ENCODE results near the gene NDUFB11.
"Not testable (repeated sequence)": the region's sequence is repeated elsewhere in the genome, so short reads cannot be mapped to it uniquely, and the experiment has no call there.

Gene NDUFB11

GRCh38 chrX:47146936-47147859 is 2.7 kb upstream of the NDUFB11 start:
- no peak for DNase-seq

- DNase-seq = peak in 9 of 51 donors; percentile 0 to 16 (median 4)
Observed at GRCh38 chrX:47146121-47146935, 1.8 kb upstream of the NDUFB11 start.

- DNase-seq = peak in 4 of 51 donors; percentile 9 to 37 (median 17)
Observed at GRCh38 chrX:47145395-47146120, 1.1 kb upstream of the NDUFB11 start.

GRCh38 chrX:47143894-47144625 is 442 bp downstream of the NDUFB11 start:
- DNase-seq = peak in 25 of 51 donors; percentile 17 to 90 (median 52)

- no peak for DNase-seq
Observed at GRCh38 chrX:47138171-47138570, 6.3 kb downstream of the NDUFB11 start.

GRCh38 chrX:47135650-47136049 is 8.9 kb downstream of the NDUFB11 start:
- DNase-seq = not testable (repeated sequence)

GRCh38 chrX:47133493-47133892 is 11.0 kb downstream of the NDUFB11 start:
- no peak for DNase-seq

- DNase-seq = no peak
Observed at GRCh38 chrX:47129899-47130358, 14.6 kb downstream of the NDUFB11 start.

- peak; percentile 22 to 95 (median 77) for DNase-seq
Observed at GRCh38 chrX:47129157-47129898, 15.2 kb downstream of the NDUFB11 start.

- DNase-seq = not testable (repeated sequence)
Observed at GRCh38 chrX:47124466-47124865, 20.0 kb downstream of the NDUFB11 start.

GRCh38 chrX:47116551-47117110 is 27.9 kb downstream of the NDUFB11 start:
- DNase-seq = not testable (repeated sequence)

- peak in 6 of 51 donors; percentile 0 to 15 (median 2) for DNase-seq
Observed at GRCh38 chrX:47112316-47112954, 32.1 kb downstream of the NDUFB11 start.

- not testable (repeated sequence) for DNase-seq
Observed at GRCh38 chrX:47110936-47111615, 33.4 kb downstream of the NDUFB11 start.

- DNase-seq = no peak
Observed at GRCh38 chrX:47101206-47101605, 43.3 kb downstream of the NDUFB11 start.

- DNase-seq = no peak
Observed at GRCh38 chrX:47098338-47099094, 46.0 kb downstream of the NDUFB11 start.

- DNase-seq = no peak
Observed at GRCh38 chrX:47097018-47097417, 47.5 kb downstream of the NDUFB11 start.

- no peak for DNase-seq
Observed at GRCh38 chrX:47093860-47094259, 50.6 kb downstream of the NDUFB11 start.

GRCh38 chrX:47093248-47093647 is 51.3 kb downstream of the NDUFB11 start:
- peak in 1 of 51 donors; percentile 0 for DNase-seq
